ENCODE results near the gene NFIL3.

GRCh38 chr9:91359734-91360470 is 63.7 kb downstream of the NFIL3 start:
- TF ChIP-seq CTCF (IDR thresholded peaks at IDR 0.05) (no peak), POLR2A (IDR thresholded peaks at IDR 0.05) (no peak)
